ENCODE measurements around the gene TMEM141.
"Not testable (repeated sequence)": the region's sequence is repeated elsewhere in the genome, so short reads cannot be mapped to it uniquely, and the experiment has no call there.

The TMEM141 gene

GRCh38 chr9:136773386-136774044, 17.6 kb upstream of the TMEM141 start:
- DNase-seq (ENCODE audit: low spot score), result no peak

GRCh38 chr9:136774416-136775045, 16.6 kb upstream of the TMEM141 start:
- no peak for DNase-seq (ENCODE audit: low spot score)

GRCh38 chr9:136775191-136775590, 16.0 kb upstream of the TMEM141 start:
- DNase-seq (ENCODE audit: low spot score), result no peak

- DNase-seq (ENCODE audit: low spot score), result no peak
Measured at GRCh38 chr9:136776947-136777346, 14.2 kb upstream of the TMEM141 start.

- DNase-seq (ENCODE audit: low spot score), result no peak
Measured at GRCh38 chr9:136777359-136777758, 13.8 kb upstream of the TMEM141 start.

GRCh38 chr9:136779808-136780207, 11.3 kb upstream of the TMEM141 start:
- DNase-seq (ENCODE audit: low spot score), result no peak

- DNase-seq (ENCODE audit: low spot score), result no peak
Measured at GRCh38 chr9:136782452-136782851, 8.7 kb upstream of the TMEM141 start.

GRCh38 chr9:136784249-136784996, 6.7 kb upstream of the TMEM141 start:
- DNase-seq (ENCODE audit: low spot score), result no peak

GRCh38 chr9:136784997-136785361, 6.2 kb upstream of the TMEM141 start:
- DNase-seq (ENCODE audit: low spot score), result no peak

GRCh38 chr9:136785565-136786355, 5.4 kb upstream of the TMEM141 start:
- DNase-seq (ENCODE audit: low spot score), result not testable (repeated sequence)

- no peak for DNase-seq (ENCODE audit: low spot score)
Measured at GRCh38 chr9:136786451-136786850, 4.7 kb upstream of the TMEM141 start.

GRCh38 chr9:136786983-136787382, 4.2 kb upstream of the TMEM141 start:
- DNase-seq (ENCODE audit: low spot score), result not testable (repeated sequence)

- DNase-seq (ENCODE audit: low spot score), result peak; percentile 69
Measured at GRCh38 chr9:136787690-136788400, 3.3 kb upstream of the TMEM141 start.

- not testable (repeated sequence) for DNase-seq (ENCODE audit: low spot score)
Measured at GRCh38 chr9:136788644-136789522, 2.3 kb upstream of the TMEM141 start.

GRCh38 chr9:136789523-136789937, 1.6 kb upstream of the TMEM141 start:
- no peak for DNase-seq (ENCODE audit: low spot score)

- no peak for DNase-seq (ENCODE audit: low spot score)
Measured at GRCh38 chr9:136791516-136792276, 552 bp downstream of the TMEM141 start.

- no peak for DNase-seq (ENCODE audit: low spot score)
Measured at GRCh38 chr9:136792321-136793085, 1.4 kb downstream of the TMEM141 start.

GRCh38 chr9:136793086-136793946, 2.2 kb downstream of the TMEM141 start:
- DNase-seq (ENCODE audit: low spot score), result no peak

Data from kidney capillary endothelial cell (primary cell).